IPS-18a (cell line): ENCODE measurements around the gene MAGEF1.

Experiments
- H3K27ac ChIP-seq: one replicate; pipeline ENCODE4 v1.5.1; 2013; ENCODE audit warnings: low read length
- H3K27me3 ChIP-seq: one replicate; pipeline ENCODE4 v1.6.1; 2013; ENCODE audit warnings: mild to moderate bottlenecking, low read length; ENCODE audit not compliant: control insufficient read depth, insufficient read depth
- H3K36me3 ChIP-seq: one replicate; pipeline ENCODE4 v1.6.1; 2013; ENCODE audit warnings: low read depth, low read length; ENCODE audit not compliant: control insufficient read depth
- H3K4me1 ChIP-seq: one replicate; pipeline ENCODE4 v1.6.1; 2013; ENCODE audit warnings: low read depth, low read length; ENCODE audit not compliant: control insufficient read depth
- H3K4me3 ChIP-seq: one replicate; pipeline ENCODE4 v1.5.1; 2013; ENCODE audit warnings: low read length
- H3K9ac ChIP-seq: one replicate; pipeline ENCODE4 v1.6.1; 2013; ENCODE audit warnings: mild to moderate bottlenecking, low read length, moderate library complexity
- H3K9me3 ChIP-seq: one replicate; pipeline ENCODE4 v1.6.1; 2013; ENCODE audit warnings: low read depth, low read length; ENCODE audit not compliant: control insufficient read depth

The MAGEF1 gene

DNA sequence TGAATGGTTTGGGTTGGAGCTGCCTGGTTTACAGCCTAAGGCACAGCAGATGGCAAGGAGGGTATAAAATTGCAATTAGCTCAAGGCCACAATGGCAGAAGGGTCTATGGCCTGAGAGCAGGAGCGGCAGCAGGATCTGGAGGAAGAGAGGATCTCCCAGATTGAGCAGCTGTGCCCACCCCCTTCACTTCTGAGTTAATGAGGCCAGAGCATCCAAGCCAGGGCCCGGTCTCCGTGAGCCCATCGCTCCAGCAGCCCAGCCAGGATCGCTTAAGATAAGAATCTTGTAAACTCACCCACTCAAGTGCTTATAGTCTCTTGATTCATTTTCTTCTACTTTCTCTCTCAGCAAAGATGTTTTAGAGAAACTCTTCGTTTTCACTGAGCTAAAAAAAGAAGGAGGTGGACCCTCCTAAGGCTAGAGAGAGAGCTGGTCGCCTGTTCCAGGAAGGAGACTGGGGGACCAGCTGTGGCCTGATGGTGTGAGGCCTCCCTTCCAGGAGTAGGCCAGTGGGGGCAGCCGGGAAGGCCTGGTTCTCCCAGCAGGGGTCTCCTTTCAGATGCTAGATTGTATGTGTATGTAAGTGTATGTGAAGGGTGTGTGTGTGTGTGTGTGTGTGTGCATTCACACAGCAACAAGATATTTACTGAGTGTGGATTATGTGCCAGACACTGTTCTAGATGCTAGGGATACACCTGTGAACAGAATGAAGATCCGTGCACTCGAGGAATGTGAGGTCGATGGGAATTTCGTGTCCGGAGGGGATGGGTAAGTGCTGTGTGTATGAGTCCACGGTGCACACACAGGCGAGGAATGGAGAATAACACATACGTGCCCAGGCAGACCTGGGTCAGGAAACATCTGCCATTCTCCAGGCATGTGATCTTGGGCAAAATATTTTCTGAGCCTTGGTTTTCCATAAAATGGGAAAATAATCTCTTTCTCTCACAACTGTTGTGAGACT lies 18.6 kb downstream of the MAGEF1 start:
- H3K27ac ChIP-seq, result no peak overlapping the region
- no peaks in the 10 kb centered on the region for H3K36me3 ChIP-seq
- H3K4me3 ChIP-seq, result no peak overlapping the region
- H3K4me1 ChIP-seq, result peaks cover 6% of the 10 kb centered on the region
- no peaks in the 10 kb centered on the region for H3K9me3 ChIP-seq
- no peaks in the 10 kb centered on the region for H3K27me3 ChIP-seq
- no peak overlapping the region for H3K9ac ChIP-seq

DNA sequence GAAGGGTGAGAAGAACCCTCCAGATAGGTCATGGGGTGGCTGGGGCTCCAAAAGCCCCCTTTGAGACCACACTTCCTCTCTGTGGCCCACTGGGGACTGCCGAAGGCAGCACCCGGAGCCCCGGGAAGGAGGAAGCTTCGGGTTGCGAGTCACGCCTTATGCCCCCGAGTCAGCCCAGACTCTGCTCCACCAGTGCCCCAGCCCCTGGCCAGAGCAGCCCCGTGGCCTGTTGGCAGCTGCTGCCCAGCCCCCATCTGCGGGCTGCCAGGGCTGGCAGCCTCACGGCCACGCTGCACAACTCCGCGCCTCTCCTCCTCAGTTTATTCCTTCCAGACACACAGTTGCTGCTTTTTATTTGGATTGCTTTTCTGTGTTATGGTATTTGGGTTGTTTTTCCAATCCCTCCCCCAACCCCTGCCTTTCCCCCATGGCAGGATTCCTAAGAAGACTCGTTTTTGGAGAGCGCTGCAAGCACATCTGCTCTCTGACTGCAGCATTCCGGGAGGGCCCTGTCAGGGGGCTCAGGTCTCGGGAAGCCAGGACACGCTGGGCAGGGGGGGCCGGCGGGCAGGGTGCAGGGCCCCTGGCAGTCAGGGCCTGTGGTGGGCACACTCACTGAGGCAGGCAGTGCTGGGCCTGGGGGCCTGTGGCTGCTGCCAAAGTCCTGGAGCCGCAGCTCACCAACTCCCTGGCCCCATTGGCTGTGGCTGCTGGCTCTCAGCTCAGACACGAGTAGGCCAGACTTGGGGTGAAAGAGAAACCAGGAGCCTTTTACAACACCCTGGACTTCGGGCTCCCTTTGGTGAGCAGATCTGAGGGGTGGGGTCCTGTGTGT lies 20.2 kb downstream of the MAGEF1 start:
- H3K9ac ChIP-seq, result no peak overlapping the region

DNA sequence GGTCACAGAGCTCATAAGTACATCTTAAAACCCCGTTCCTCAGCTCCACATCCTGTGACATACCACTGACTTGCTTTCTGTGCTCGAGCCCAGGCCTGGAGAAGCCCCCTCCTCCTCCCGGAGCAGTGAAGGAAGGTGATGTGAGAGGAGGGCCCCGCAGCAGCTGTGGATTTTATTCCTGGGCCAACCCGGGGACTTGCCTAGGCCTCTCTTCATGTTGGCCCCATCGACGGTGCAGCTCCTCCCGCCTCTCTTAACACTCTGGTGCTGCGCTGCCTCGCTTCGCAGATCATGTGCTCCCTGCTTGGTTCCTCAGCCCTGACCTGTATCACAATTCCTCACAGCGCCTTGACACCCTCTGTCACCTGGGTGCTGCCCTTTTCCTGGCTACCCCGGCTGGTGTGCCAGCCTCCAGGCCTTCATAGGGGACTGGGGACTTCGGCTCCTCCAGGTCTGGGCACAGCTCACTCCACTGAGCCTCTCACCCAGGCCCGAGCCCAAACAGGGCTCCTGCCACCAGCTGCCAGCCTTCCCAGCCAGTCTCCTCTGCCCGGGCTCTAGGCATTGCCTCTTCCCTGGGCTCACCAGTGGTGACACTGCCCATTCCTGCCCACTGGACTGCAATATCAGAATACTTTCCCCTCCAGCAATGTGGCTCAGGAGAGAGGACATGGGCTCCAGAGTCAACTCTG lies 21.5 kb downstream of the MAGEF1 start:
- Histone ChIP-seq H3K4me1 (peaks cover 16% of the 10 kb centered on the region), H3K4me3 (no peak overlapping the region), H3K36me3 (no peaks in the 10 kb centered on the region), H3K9ac (no peak overlapping the region), H3K27ac (no peak overlapping the region), H3K27me3 (no peaks in the 10 kb centered on the region), H3K9me3 (no peaks in the 10 kb centered on the region)

More for the DNA sequence above, 20.2 kb downstream of the MAGEF1 start:
- H3K4me3 ChIP-seq, result no peak overlapping the region
- H3K9me3 ChIP-seq, result no peaks in the 10 kb centered on the region
- peaks cover 6% of the 10 kb centered on the region for H3K4me1 ChIP-seq
- no peak overlapping the region for H3K27ac ChIP-seq
- H3K27me3 ChIP-seq, result no peaks in the 10 kb centered on the region
- no peaks in the 10 kb centered on the region for H3K36me3 ChIP-seq

DNA sequence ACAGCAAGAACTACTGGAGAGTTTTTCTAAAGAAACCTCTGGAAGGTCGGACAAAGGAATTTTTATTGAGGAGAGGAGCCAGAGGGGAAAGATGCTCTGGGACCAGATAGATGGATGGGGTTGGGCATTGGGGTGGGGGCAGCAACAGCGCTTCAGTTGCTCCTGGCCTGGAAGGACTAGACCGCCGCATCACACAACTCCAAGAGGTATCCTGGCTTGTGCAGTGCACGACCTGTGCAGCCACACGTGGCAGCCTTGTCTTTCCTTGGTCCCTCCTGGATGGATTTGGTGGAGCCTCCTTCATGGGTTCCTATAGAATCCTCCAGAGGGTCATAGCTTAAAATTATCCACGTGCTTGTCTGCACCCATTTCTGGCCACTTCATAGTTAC lies 23.0 kb downstream of the MAGEF1 start:
- Histone ChIP-seq H3K27ac (no peak overlapping the region), H3K4me1 (peaks cover 18% of the 10 kb centered on the region), H3K36me3 (no peaks in the 10 kb centered on the region), H3K9me3 (no peaks in the 10 kb centered on the region), H3K4me3 (no peak overlapping the region), H3K9ac (no peak overlapping the region), H3K27me3 (no peaks in the 10 kb centered on the region)

DNA sequence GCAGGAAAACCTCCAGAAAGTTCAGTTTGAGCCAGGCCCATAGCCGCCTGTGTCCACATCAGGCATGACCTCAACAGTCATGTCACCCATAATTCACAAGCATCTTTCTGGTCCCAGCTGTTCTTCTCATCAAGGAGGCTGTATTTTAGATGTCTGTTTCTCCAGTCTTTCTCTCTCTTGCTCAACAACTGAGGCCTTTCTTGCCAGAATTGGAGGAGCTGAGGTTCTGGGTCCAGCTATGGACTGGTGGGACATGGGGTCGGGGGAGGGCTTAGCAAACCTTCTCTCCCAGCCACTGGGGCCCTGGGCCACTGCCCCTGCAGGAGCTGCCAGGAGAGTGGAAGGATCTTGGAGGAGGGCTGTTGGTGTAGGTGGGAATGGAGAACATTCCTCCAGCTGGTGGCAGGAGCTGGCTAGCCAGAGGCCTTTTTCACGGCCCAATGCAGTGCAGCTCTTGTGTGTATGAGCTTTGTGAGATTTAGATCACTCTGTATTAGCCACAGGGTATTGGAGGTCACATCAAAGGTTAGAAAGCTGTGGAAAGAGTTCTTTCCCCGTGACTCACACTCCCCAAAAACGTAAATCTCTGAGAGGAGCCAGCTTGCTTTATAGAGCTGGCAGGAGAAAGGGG lies 23.5 kb downstream of the MAGEF1 start:
- peaks cover 16% of the 10 kb centered on the region for H3K4me1 ChIP-seq
- H3K36me3 ChIP-seq, result no peaks in the 10 kb centered on the region
- H3K27me3 ChIP-seq, result no peaks in the 10 kb centered on the region
- no peak overlapping the region for H3K9ac ChIP-seq
- no peak overlapping the region for H3K4me3 ChIP-seq
- no peak overlapping the region for H3K27ac ChIP-seq
- H3K9me3 ChIP-seq, result no peaks in the 10 kb centered on the region

DNA sequence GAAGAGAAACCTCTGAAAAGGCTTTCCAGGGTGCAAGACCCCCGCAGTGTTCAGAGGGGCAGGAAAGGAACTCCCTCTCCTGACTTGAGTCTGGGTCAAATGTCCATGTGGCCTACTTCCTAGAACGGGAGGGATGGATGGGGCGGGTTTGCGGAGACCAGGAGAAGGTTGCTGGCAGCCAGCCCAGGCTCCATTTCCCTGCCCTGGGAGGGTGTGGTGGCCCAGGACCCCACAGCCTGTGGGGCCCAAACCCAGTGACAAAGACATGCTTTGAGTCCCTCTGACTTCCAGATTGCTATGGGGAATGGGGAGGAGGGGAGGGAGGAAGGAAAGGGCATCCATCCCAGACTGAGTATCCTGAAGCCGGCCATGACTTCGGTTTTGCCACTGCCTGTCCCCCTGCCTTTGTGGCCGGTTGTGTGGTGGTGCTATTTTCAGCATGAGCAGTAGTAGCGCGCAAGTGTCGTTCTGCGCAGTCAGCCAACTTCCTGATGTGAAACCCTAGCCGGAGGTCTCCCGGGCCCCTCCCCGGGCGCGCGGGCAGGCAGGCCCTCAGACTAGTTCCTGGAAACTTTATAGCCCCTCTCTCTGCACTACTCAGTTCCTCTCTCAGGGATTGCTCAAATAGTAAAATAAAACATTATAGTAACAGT lies 24.4 kb downstream of the MAGEF1 start:
- Histone ChIP-seq H3K9ac (no peak overlapping the region), H3K4me3 (no peak overlapping the region), H3K36me3 (no peaks in the 10 kb centered on the region), H3K27me3 (no peaks in the 10 kb centered on the region), H3K9me3 (no peaks in the 10 kb centered on the region), H3K4me1 (peaks cover 12% of the 10 kb centered on the region), H3K27ac (no peak overlapping the region)

DNA sequence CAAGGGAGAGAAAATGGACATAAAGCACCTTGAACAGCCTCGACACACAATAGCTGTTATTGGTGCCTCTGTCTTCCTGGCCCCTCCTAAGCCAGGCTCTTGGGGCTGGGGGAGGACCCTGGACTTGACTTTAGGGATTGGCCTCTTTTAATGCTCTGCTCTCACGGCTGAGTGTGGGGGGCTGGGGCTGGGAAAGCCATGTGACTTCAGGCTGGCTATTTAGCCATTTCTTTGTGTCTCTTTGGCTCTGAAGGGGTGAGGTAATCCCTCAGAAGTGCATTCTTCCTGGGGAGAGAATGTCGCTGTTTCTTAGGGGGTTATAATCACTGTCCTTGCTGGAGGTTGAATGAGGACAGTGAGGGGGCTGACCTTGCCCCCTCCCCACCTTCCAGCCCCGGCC lies 26.2 kb downstream of the MAGEF1 start:
- Histone ChIP-seq H3K4me1 (peaks cover 12% of the 10 kb centered on the region), H3K27ac (no peak overlapping the region), H3K4me3 (no peak overlapping the region), H3K9me3 (no peaks in the 10 kb centered on the region), H3K36me3 (no peaks in the 10 kb centered on the region), H3K27me3 (no peaks in the 10 kb centered on the region), H3K9ac (peak overlapping the region; percentile 9)

DNA sequence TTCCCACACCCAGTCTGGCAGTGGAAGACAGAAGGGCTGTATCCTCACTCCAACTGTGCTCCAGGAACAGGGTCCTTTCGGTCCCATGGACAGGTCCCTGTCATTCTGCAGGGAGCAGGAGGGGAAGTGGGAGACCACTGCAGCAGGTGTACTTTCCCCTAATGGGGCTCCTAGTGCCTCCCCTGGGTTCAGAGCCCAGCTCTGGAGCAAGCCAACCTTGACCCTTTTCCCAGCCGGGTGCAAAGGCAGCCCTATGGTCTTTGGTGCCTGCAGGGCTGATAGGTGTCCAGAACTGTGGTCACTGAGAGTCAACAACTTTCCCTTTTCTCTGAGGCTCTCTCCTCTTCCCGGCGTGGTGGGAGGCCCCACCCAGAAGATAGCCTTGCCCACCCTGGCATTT lies 26.8 kb downstream of the MAGEF1 start:
- no peak overlapping the region for H3K4me3 ChIP-seq
- H3K9ac ChIP-seq, result no peak overlapping the region
- H3K9me3 ChIP-seq, result no peaks in the 10 kb centered on the region
- no peaks in the 10 kb centered on the region for H3K27me3 ChIP-seq
- no peaks in the 10 kb centered on the region for H3K36me3 ChIP-seq
- H3K27ac ChIP-seq, result no peak overlapping the region
- H3K4me1 ChIP-seq, result peaks cover 12% of the 10 kb centered on the region

DNA sequence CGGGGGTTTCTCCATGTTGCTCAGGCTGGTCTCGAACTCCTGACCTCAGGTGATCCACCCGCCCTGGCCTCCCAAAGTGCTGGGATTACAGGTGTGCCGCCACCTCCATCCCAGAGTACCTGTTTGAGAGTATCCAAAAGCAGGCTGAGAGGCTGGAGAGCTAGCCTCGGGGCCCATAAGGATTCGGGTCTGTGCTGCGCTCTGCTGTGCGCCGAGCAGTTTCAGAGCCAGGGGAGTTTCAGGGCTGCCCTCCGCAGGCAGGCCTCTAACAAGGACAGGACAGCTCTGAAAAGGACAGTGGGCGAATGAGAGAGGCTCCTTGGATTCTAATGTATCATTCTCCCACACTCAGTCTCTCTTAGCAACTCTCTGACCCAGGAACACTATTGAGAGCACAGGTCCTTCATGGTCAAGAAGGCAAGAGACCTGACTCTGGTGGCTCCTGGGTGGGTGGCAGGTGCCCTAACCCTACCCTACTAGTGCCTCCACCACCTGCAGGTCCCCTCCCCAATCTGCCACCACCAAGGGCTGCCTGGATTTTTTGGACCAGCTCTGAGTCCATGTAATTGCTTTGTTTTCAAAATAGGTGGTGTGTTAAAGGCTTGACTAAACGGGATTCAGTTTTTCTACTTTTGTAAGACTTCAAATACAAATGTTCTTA lies 27.8 kb downstream of the MAGEF1 start:
- H3K9ac ChIP-seq, result no peak overlapping the region
- H3K4me3 ChIP-seq, result no peak overlapping the region
- H3K27me3 ChIP-seq, result peaks cover 3% of the 10 kb centered on the region
- H3K4me1 ChIP-seq, result peaks cover 18% of the 10 kb centered on the region
- H3K27ac ChIP-seq, result no peak overlapping the region
- H3K9me3 ChIP-seq, result no peaks in the 10 kb centered on the region
- no peaks in the 10 kb centered on the region for H3K36me3 ChIP-seq

DNA sequence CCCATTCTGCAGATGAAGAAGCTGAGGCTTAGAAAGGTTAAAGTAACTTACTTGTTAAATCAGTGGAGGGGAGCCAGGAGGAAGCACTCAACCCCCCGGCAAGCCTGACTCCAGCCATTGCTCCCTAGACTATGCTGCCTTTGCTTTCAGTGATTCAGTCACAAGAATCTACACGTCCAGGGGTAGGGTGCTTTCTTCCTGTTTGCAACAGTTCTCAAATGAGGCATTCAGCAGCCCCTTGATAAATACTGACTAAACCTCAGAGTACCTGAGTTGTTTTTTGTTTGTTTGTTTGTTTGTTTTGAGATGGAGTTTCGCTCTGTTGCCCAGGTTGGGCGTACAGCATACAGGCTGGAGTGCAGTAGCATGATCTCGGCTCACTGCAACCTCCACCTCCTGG lies 28.6 kb downstream of the MAGEF1 start:
- peaks cover 8% of the 10 kb centered on the region for H3K27me3 ChIP-seq
- H3K36me3 ChIP-seq, result no peaks in the 10 kb centered on the region
- peaks cover 22% of the 10 kb centered on the region for H3K4me1 ChIP-seq
- no peak overlapping the region for H3K9ac ChIP-seq
- H3K4me3 ChIP-seq, result no peak overlapping the region
- H3K9me3 ChIP-seq, result no peaks in the 10 kb centered on the region
- no peak overlapping the region for H3K27ac ChIP-seq
